Measurements from ENCODE around the gene SETDB2. TPM values are rescaled to one million over a fixed set of nuclear protein-coding genes. Genes with fewer than 3 reads are reported as not detected.

SETDB2 gene, protein sequence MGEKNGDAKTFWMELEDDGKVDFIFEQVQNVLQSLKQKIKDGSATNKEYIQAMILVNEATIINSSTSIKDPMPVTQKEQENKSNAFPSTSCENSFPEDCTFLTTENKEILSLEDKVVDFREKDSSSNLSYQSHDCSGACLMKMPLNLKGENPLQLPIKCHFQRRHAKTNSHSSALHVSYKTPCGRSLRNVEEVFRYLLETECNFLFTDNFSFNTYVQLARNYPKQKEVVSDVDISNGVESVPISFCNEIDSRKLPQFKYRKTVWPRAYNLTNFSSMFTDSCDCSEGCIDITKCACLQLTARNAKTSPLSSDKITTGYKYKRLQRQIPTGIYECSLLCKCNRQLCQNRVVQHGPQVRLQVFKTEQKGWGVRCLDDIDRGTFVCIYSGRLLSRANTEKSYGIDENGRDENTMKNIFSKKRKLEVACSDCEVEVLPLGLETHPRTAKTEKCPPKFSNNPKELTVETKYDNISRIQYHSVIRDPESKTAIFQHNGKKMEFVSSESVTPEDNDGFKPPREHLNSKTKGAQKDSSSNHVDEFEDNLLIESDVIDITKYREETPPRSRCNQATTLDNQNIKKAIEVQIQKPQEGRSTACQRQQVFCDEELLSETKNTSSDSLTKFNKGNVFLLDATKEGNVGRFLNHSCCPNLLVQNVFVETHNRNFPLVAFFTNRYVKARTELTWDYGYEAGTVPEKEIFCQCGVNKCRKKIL
- 10 to 100 TPM in 1 of 2 donors, 1 to 10 TPM in 1; 9.0 to 17.6 TPM for total RNA-seq

GRCh38 chr13:49443704-49444523, at the start of gene SETDB2, which contains the start of gene CAB39L:
SETDB2 (plus strand) TSS chr13:49444274; CDS start chr13:49451894, 7,620 bp downstream.
CAB39L (minus strand) TSS chr13:49444064; CDS start chr13:49382910, 61,154 bp downstream.
- intact Hi-C loops (cut with DNase I), result loop anchor here (5.0 kb wide), 1 partner anchor 163 kb away; no protein-coding TSS in a partner anchor

GRCh38 chr13:49395451-49395865, 48.6 kb upstream of the SETDB2 start:
- Histone ChIP-seq H3K4me1 (replicated peaks) (no peaks in the 10 kb centered on the region), H3K4me3 (no peak overlapping the region), H3K36me3 (no peaks in the 10 kb centered on the region), H3K27me3 (replicated peaks; ENCODE audit: insufficient read depth) (no peaks in the 10 kb centered on the region), H3K27ac (peak overlapping the region; percentile 36 to 44), H3K9me3 (no peaks in the 10 kb centered on the region)
- WGBS, result 6% methylated on average over 1 of the region's 1 CpG
- DNase-seq (ENCODE audit: low spot score), result peak; percentile 42
- TF ChIP-seq, protein P1, sequence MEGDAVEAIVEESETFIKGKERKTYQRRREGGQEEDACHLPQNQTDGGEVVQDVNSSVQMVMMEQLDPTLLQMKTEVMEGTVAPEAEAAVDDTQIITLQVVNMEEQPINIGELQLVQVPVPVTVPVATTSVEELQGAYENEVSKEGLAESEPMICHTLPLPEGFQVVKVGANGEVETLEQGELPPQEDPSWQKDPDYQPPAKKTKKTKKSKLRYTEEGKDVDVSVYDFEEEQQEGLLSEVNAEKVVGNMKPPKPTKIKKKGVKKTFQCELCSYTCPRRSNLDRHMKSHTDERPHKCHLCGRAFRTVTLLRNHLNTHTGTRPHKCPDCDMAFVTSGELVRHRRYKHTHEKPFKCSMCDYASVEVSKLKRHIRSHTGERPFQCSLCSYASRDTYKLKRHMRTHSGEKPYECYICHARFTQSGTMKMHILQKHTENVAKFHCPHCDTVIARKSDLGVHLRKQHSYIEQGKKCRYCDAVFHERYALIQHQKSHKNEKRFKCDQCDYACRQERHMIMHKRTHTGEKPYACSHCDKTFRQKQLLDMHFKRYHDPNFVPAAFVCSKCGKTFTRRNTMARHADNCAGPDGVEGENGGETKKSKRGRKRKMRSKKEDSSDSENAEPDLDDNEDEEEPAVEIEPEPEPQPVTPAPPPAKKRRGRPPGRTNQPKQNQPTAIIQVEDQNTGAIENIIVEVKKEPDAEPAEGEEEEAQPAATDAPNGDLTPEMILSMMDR (IDR thresholded peaks at IDR 0.05), result no peak
- TF ChIP-seq POLR2A (IDR thresholded peaks at IDR 0.05) (no peak), POLR2AphosphoS5 (IDR thresholded peaks at IDR 0.05) (peak; percentile 71)
- intact Hi-C loops (cut with DNase I), result loop anchor here (2.0 kb wide), 1 partner anchor 89 kb away; no protein-coding TSS in a partner anchor

More at GRCh38 chr13:49443704-49444523, at the start of gene SETDB2, which contains the start of gene CAB39L:
- Histone ChIP-seq H3K36me3 (no peaks in the 10 kb centered on the region), H3K4me1 (replicated peaks) (peaks cover 3% of the 10 kb centered on the region), H3K27ac (peak within 1 kb of the TSS; percentile 93 to 94), H3K27me3 (replicated peaks; ENCODE audit: insufficient read depth) (no peaks in the 10 kb centered on the region), H3K9me3 (no peaks in the 10 kb centered on the region), H3K4me3 (peak within 1 kb of the TSS; percentile 69 to 79)
- peak; percentile 100 for DNase-seq (ENCODE audit: low spot score)
- TF ChIP-seq POLR2AphosphoS5 (IDR thresholded peaks at IDR 0.05), result peak; percentile 97
- TF ChIP-seq, protein P1 (IDR thresholded peaks at IDR 0.05), result peak in 2 of 4 experiments; percentile 73 to 79
- TF ChIP-seq POLR2A (IDR thresholded peaks at IDR 0.05), result peak; percentile 91
- WGBS, result under 1% methylated on average over 52 of the region's 53 CpGs

GRCh38 chr13:49395878-49396380, 48.1 kb upstream of the SETDB2 start:
- 80% methylated on average over 1 of the region's 1 CpG for WGBS
- no peak for DNase-seq (ENCODE audit: low spot score)
- Histone ChIP-seq H3K27ac (peak overlapping the region in 1 of 2 donors; percentile 44), H3K27me3 (replicated peaks; ENCODE audit: insufficient read depth) (no peaks in the 10 kb centered on the region), H3K4me3 (no peak overlapping the region), H3K4me1 (replicated peaks) (no peaks in the 10 kb centered on the region), H3K9me3 (no peaks in the 10 kb centered on the region), H3K36me3 (no peaks in the 10 kb centered on the region)
- intact Hi-C loops (cut with DNase I), result loop anchor here (2.0 kb wide), 1 partner anchor 89 kb away; no protein-coding TSS in a partner anchor
- TF ChIP-seq, protein P1 (IDR thresholded peaks at IDR 0.05), result no peak
- TF ChIP-seq POLR2A (IDR thresholded peaks at IDR 0.05), result no peak
- no peak for TF ChIP-seq POLR2AphosphoS5 (IDR thresholded peaks at IDR 0.05)

- peak; percentile 63 for DNase-seq (ENCODE audit: low spot score)
- intact Hi-C loops (cut with DNase I), result no loop called here
- no peaks in the 10 kb centered on the region for H3K4me1 ChIP-seq (replicated peaks)
Measured at GRCh38 chr13:49399801-49400472, 44.1 kb upstream of the SETDB2 start.

More at GRCh38 chr13:49399801-49400472, 44.1 kb upstream of the SETDB2 start:
- peak overlapping the region; percentile 35 to 40 for H3K4me3 ChIP-seq
- H3K36me3 ChIP-seq, result no peaks in the 10 kb centered on the region
- no peaks in the 10 kb centered on the region for H3K9me3 ChIP-seq
- no peaks in the 10 kb centered on the region for H3K27me3 ChIP-seq (replicated peaks; ENCODE audit: insufficient read depth)
- TF ChIP-seq POLR2A (IDR thresholded peaks at IDR 0.05) (no peak), POLR2AphosphoS5 (IDR thresholded peaks at IDR 0.05) (peak; percentile 76)
- TF ChIP-seq, protein P1 (IDR thresholded peaks at IDR 0.05), result no peak
- peak overlapping the region; percentile 81 for H3K27ac ChIP-seq
- 5% methylated on average over 1 of the region's 1 CpG for WGBS

Measured in prostate gland (tissue), 2 donors.